Measurements from ENCODE around the gene SRGAP3. TPM values are rescaled to one million over a fixed set of nuclear protein-coding genes. Genes with fewer than 3 reads are reported as not detected.

The SRGAP3 gene
- total and polyA plus RNA-seq, 2 experiments from 2014 or later, result 0.89 to 1.7 TPM

DNA sequence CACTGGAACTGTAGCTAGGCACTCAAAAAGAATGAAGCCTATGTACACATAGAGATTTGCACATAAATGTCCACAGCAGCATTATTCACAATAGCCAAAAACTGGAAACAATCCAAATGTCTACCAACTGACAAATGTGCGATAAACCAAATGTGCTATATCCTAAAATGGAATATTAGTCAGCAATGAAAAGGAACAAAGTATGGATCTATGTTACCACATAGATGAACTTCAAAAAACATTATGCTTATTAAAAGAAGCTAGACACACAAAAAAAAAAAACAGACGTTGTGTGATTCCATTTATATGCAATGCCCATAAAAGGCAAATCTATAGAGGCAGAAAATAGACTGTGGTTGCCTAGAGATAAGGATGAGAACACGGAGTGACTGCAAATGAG is 39.7 kb downstream of the SRGAP3 start:
- DNase-seq, result no peak
- Histone ChIP-seq H3K4me2 (ENCODE audit: unreplicated experiment) (no peak overlapping the region), H3K9me2 (ENCODE audit: insufficient read depth) (no peaks in the 10 kb centered on the region), H4K20me1 (ENCODE audit: insufficient read depth) (no peaks in the 10 kb centered on the region), H3F3A (ENCODE audit: insufficient read depth) (peaks cover 19% of the 10 kb centered on the region), H2AFZ (no peak overlapping the region), H3K4me1 (ENCODE audit: insufficient read depth) (peaks cover 15% of the 10 kb centered on the region), H3K27me3 (replicated peaks; ENCODE audit: insufficient read depth) (no peaks in the 10 kb centered on the region), H3K4me3 (no peak overlapping the region), H3K36me3 (ENCODE audit: low read depth) (no peaks in the 10 kb centered on the region), H3K9ac (no peak overlapping the region), H3K9me3 (ENCODE audit: low read depth) (no peaks in the 10 kb centered on the region), H3K27ac (no peak overlapping the region), H3K79me2 (ENCODE audit: insufficient read depth) (no peaks in the 10 kb centered on the region)
- in situ Hi-C loops (cut with MboI), result no loop called here
- 73 to 75% methylated on average over 3 of the region's 3 CpGs for WGBS, 2 experiments (ENCODE audit: low coverage in 1 of 2, low lambda C conversion rate in 2 of 2, missing lambda C conversion rate in 2 of 2)
- TF ChIP-seq EZH2phosphoT487 (IDR thresholded peaks at IDR 0.05; ENCODE audit: insufficient read depth, low read depth) (no peak), EZH2 (IDR thresholded peaks at IDR 0.05; ENCODE audit: insufficient read depth, poor library complexity, severe bottlenecking) (no peak)

DNA sequence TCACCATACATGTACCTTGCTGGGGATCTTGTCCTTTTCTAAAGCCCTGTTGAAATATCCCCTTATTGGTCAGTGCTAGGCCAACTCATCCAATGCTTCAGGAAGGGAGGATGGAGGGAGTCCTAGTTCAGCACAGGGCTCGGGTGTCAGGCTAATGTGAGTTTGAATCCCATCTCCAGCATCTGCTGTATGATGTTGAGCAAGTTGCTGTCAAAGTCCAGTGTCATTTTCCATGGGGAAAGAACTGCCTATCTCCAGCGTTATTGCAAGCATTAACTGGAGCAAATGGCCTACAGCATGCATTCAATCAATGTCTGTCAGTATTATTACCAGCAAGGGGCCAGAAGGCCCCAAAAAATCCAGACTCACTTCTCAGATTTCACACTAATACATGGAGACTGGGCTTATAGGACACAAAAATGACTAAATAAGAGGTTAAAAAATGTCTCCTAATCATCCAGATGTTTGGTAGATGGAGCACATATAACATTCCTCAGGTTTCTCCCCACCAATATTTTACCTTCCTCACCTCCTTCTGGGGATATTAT is 40.8 kb downstream of the SRGAP3 start:
- in situ Hi-C loops (cut with MboI), result no loop called here
- WGBS, 2 experiments (ENCODE audit: low coverage in 1 of 2, low lambda C conversion rate in 2 of 2, missing lambda C conversion rate in 2 of 2), result 20 to 26% methylated on average over 2 of the region's 2 CpGs
- no peak for TF ChIP-seq EZH2 (IDR thresholded peaks at IDR 0.05; ENCODE audit: insufficient read depth, poor library complexity, severe bottlenecking)
- TF ChIP-seq EZH2phosphoT487 (IDR thresholded peaks at IDR 0.05; ENCODE audit: insufficient read depth, low read depth), result no peak

DNA sequence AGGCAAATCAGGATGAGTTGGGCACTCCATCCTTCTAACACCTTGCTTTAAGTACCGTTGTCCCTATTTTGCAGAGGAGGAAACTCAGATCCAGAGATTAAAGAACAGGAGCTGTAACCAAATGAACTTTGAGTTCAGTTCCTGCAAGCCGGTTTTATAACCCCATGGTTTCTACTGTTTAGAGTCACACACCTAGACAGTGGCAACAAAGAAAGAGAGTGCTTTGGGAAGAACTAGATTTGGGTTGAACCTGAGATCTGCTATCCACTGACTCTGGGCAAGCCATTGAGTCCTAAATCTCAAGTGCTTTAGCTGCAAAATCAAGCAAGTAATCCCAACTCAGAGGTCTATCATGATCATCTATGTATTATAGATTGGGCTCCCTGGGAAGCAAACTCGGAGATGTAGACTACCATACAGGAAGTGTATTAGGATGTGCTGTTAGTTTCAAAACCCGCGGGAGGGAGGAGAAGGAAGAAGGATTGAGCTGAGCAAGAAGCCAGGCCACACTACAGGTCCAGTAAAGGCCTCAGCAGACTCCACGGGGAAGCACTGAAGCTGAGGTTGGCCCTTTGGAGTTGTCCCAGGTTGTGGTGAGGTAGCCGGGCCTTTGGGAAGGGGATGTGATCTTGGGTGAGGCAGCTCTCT is 42.2 kb downstream of the SRGAP3 start:
- no peaks in the 10 kb centered on the region for H3K9me2 ChIP-seq (ENCODE audit: insufficient read depth)
- in situ Hi-C loops (cut with MboI), result no loop called here
- H2AFZ ChIP-seq, result no peak overlapping the region
- no peaks in the 10 kb centered on the region for H3K79me2 ChIP-seq (ENCODE audit: insufficient read depth)
- H3K27me3 ChIP-seq (replicated peaks; ENCODE audit: insufficient read depth), result no peaks in the 10 kb centered on the region
- H3K27ac ChIP-seq, result no peak overlapping the region
- H3F3A ChIP-seq (ENCODE audit: insufficient read depth), result peaks cover 7% of the 10 kb centered on the region
- H3K4me3 ChIP-seq, result no peak overlapping the region
- no peaks in the 10 kb centered on the region for H4K20me1 ChIP-seq (ENCODE audit: insufficient read depth)
- peaks cover 7% of the 10 kb centered on the region; the same call in 1 of the 2 replicates for H3K4me1 ChIP-seq (ENCODE audit: insufficient read depth)
- no peak overlapping the region for H3K4me2 ChIP-seq (ENCODE audit: unreplicated experiment)
- WGBS, 2 experiments (ENCODE audit: low coverage in 1 of 2, low lambda C conversion rate in 2 of 2, missing lambda C conversion rate in 2 of 2), result 81 to 85% methylated on average over 7 of the region's 7 CpGs
- no peak overlapping the region for H3K9ac ChIP-seq
- H3K36me3 ChIP-seq (ENCODE audit: low read depth), result no peaks in the 10 kb centered on the region
- H3K9me3 ChIP-seq (ENCODE audit: low read depth), result no peaks in the 10 kb centered on the region
- TF ChIP-seq EZH2 (IDR thresholded peaks at IDR 0.05; ENCODE audit: insufficient read depth, poor library complexity, severe bottlenecking), result no peak
- no peak for TF ChIP-seq EZH2phosphoT487 (IDR thresholded peaks at IDR 0.05; ENCODE audit: insufficient read depth, low read depth)
- DNase-seq, result no peak

More for the DNA sequence above, 40.8 kb downstream of the SRGAP3 start:
- Histone ChIP-seq H3F3A (ENCODE audit: insufficient read depth) (peaks cover 8% of the 10 kb centered on the region), H4K20me1 (ENCODE audit: insufficient read depth) (no peaks in the 10 kb centered on the region), H3K27me3 (replicated peaks; ENCODE audit: insufficient read depth) (no peaks in the 10 kb centered on the region), H2AFZ (no peak overlapping the region), H3K9me3 (ENCODE audit: low read depth) (no peaks in the 10 kb centered on the region), H3K4me3 (no peak overlapping the region), H3K9me2 (ENCODE audit: insufficient read depth) (no peaks in the 10 kb centered on the region), H3K4me2 (ENCODE audit: unreplicated experiment) (no peak overlapping the region), H3K36me3 (ENCODE audit: low read depth) (no peaks in the 10 kb centered on the region), H3K9ac (no peak overlapping the region), H3K4me1 (ENCODE audit: insufficient read depth) (peaks cover 7% of the 10 kb centered on the region; the same call in 1 of the 2 replicates), H3K27ac (no peak overlapping the region), H3K79me2 (ENCODE audit: insufficient read depth) (no peaks in the 10 kb centered on the region)
- no peak for DNase-seq

DNA sequence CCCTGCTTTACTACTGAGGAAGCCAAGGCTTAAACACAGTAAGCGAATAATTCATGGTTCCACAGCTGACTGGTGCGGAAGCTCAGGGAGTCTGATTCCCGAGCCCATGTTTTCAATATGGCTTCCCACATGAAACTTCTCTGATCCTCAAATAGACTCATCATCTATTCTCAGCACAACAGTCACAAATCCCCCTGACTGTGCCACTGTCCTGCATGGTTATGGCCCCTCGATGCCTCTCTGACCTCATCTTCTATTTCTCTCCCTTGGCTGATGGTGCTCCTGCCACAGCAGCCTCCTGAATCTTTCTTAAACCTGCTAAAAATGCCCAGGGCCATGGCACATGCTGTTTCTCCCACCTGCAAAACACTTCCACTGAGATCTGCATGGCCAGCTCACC is 43.2 kb downstream of the SRGAP3 start:
- Histone ChIP-seq H3K4me3 (no peak overlapping the region), H3K4me2 (ENCODE audit: unreplicated experiment) (no peak overlapping the region), H3F3A (ENCODE audit: insufficient read depth) (peaks cover 6% of the 10 kb centered on the region), H3K4me1 (ENCODE audit: insufficient read depth) (peaks cover 5% of the 10 kb centered on the region; the same call in 1 of the 2 replicates), H3K27me3 (replicated peaks; ENCODE audit: insufficient read depth) (no peaks in the 10 kb centered on the region), H3K36me3 (ENCODE audit: low read depth) (no peaks in the 10 kb centered on the region), H3K9ac (no peak overlapping the region), H3K27ac (no peak overlapping the region), H4K20me1 (ENCODE audit: insufficient read depth) (no peaks in the 10 kb centered on the region), H3K9me3 (ENCODE audit: low read depth) (no peaks in the 10 kb centered on the region), H3K9me2 (ENCODE audit: insufficient read depth) (no peaks in the 10 kb centered on the region), H2AFZ (no peak overlapping the region), H3K79me2 (ENCODE audit: insufficient read depth) (no peaks in the 10 kb centered on the region)
- TF ChIP-seq EZH2phosphoT487 (IDR thresholded peaks at IDR 0.05; ENCODE audit: insufficient read depth, low read depth) (no peak), EZH2 (IDR thresholded peaks at IDR 0.05; ENCODE audit: insufficient read depth, poor library complexity, severe bottlenecking) (no peak)
- no peak for DNase-seq
- 68 to 75% methylated on average over 4 of the region's 4 CpGs for WGBS, 2 experiments (ENCODE audit: low coverage in 1 of 2, low lambda C conversion rate in 2 of 2, missing lambda C conversion rate in 2 of 2)
- in situ Hi-C loops (cut with MboI), result no loop called here
